GM12878 (cell line): ENCODE measurements around the gene IL31. TPM values are rescaled to one million over a fixed set of nuclear protein-coding genes. Genes with fewer than 3 reads are reported as not detected.

Source experiments
- ATAC-seq: fragments of 200-7000 bp; cut with Tn5 transposase; 3 replicates; pipeline ENCODE4 v1.9.1; 2020; ENCODE audit warnings: mild to moderate bottlenecking, moderate library complexity
- BruUV-seq: library from RNA; stranded (reverse); fragments of 400-500 nt; replicated peaks from 2 replicates; lab custom pipeline; 2021; lab: Mats Ljungman, UMichigan
- CTCF ChIA-PET: fragments of 300-600 bp; sonication (Branson Sonifier 250); formaldehyde crosslinking; extraction: SDS; loops from one replicate; lab custom pipeline; 2021; ENCODE audit warnings: inconsistent platforms; lab: Yijun Ruan, JAX
- POLR2A ChIA-PET: fragments of 350-600 bp; formaldehyde crosslinking; extraction: SDS; loops from one replicate; lab custom pipeline; 2021; ENCODE audit warnings: inconsistent platforms; lab: Charles Lee
- RAD21 ChIA-PET: fragments of 300-600 bp; sonication (Branson Sonifier 250); formaldehyde crosslinking; loops from one replicate; lab custom pipeline; 2023; ENCODE audit warnings: antibody characterized with exemption; ENCODE audit not compliant: unreplicated experiment; lab: Charles Lee
- SMC1A ChIA-PET: fragments of 300-600 bp; sonication (Branson Sonifier 250); formaldehyde crosslinking; loops from one replicate; lab custom pipeline; 2023; ENCODE audit not compliant: unreplicated experiment, uncharacterized antibody; lab: Charles Lee
- DNase-seq: peaks from one replicate; pipeline ENCODE4 v3.0.0-alpha.2; 2011; ENCODE audit warnings: low read depth, low spot score
- FAIRE-seq: peaks from 3 replicates; lab custom pipeline; 2011; peaks lifted over from hg19 to GRCh38; lab: Jason Lieb, UNC
- H2AFZ ChIP-seq: 2 replicates; pipeline ENCODE4 v1.6.0; 2011; ENCODE audit warnings: low read depth, low read length, control low read depth; ENCODE audit not compliant: control insufficient read depth
- H3K27ac ChIP-seq: 2 replicates; pipeline ENCODE4 v1.5.1; 2011; ENCODE audit warnings: control low read depth; ENCODE audit not compliant: control insufficient read depth, insufficient read depth
- H3K27me3 ChIP-seq, 2 experiments: replicated peaks in 1 of 2; 2 replicates each; pipeline versions ENCODE4 v1.6.0 to v1.6.1; 2011; ENCODE audit warnings: low read length in 1 of 2; ENCODE audit not compliant: control insufficient read depth in 2 of 2, insufficient read depth in 2 of 2
- H3K36me3 ChIP-seq, 2 experiments: 2 replicates each; pipeline ENCODE4 v1.5.1; 2011; ENCODE audit warnings: low read length in 1 of 2; ENCODE audit not compliant: control insufficient read depth in 2 of 2, insufficient read depth in 2 of 2
- H3K4me1 ChIP-seq: 2 replicates; pipeline ENCODE4 v1.6.1; 2011; ENCODE audit warnings: mild to moderate bottlenecking, low read length, moderate library complexity, mixed read lengths; ENCODE audit not compliant: control insufficient read depth, insufficient read depth
- H3K4me2 ChIP-seq: 2 replicates; pipeline ENCODE4 v1.6.0; 2011; ENCODE audit warnings: control low read depth; ENCODE audit not compliant: control insufficient read depth, insufficient read depth
- H3K4me3 ChIP-seq: fragments of 200-600 bp; sonication (generic); 2 replicates; pipeline ENCODE4 v1.5.1; 2016
- H3K79me2 ChIP-seq: 2 replicates; pipeline ENCODE4 v1.6.0; 2011; ENCODE audit warnings: low read length; ENCODE audit not compliant: control insufficient read depth, insufficient read depth
- H3K9ac ChIP-seq: 2 replicates; pipeline ENCODE4 v1.8.0; 2011; ENCODE audit warnings: low read length, control low read depth, mixed read lengths; ENCODE audit not compliant: control insufficient read depth, insufficient read depth
- H3K9me3 ChIP-seq: replicated peaks from 3 replicates; pipeline ENCODE4 v1.5.1; 2011; ENCODE audit warnings: mild to moderate bottlenecking, low read length; ENCODE audit not compliant: control insufficient read depth, insufficient read depth
- H4K20me1 ChIP-seq: 2 replicates; pipeline ENCODE4 v1.6.0; 2011; ENCODE audit not compliant: control insufficient read depth, insufficient read depth
- HDAC2 ChIP-seq: fragments of 200-600 bp; sonication (generic); IDR thresholded peaks from 2 replicates; pipeline ENCODE4 v1.6.1; 2017
- IKZF1 ChIP-seq: fragments of 450-650 bp; conservative IDR thresholded peaks from 2 replicates; pipeline ENCODE4 v1.6.1; 2017; ENCODE audit warnings: antibody characterized with exemption, mild to moderate bottlenecking
- SMAD5 ChIP-seq: IDR thresholded peaks from 2 replicates; pipeline ENCODE4 v1.6.1; 2016; ENCODE audit warnings: antibody characterized with exemption, low read depth
- SUZ12 ChIP-seq: fragments of 200-600 bp; sonication (generic); IDR thresholded peaks from one replicate; pipeline ENCODE4 v1.6.1; 2018; ENCODE audit warnings: antibody characterized with exemption, mild to moderate bottlenecking; ENCODE audit not compliant: unreplicated experiment
- WGBS: methylation state at CpG from one replicate; pipeline ENCODE4 v1.1.6; 2016; ENCODE audit warnings: low lambda C conversion rate; ENCODE audit not compliant: insufficient replicate concordance, insufficient coverage; ENCODE audit errors: missing lambda C conversion rate; 5-methylcytosine and 5-hydroxymethylcytosine counted together
- in situ Hi-C: fragments of 300-500 bp; cut with MboI; formaldehyde crosslinking; loops from 9 replicates; pipeline ENCODE4 v1.14.3; 2018; ENCODE audit warnings: mixed read lengths
- intact Hi-C: fragments of 100-400 bp; cut with micrococcal nuclease; formaldehyde crosslinking; loops from one replicate; pipeline ENCODE4 v1.14.2; 2022; ENCODE audit not compliant: unreplicated experiment
- polyA plus RNA-seq, 11 experiments: library from polyadenylated mRNA; depleted of rRNA in 4 of 11; unstranded in 6 of 11; stranded (reverse) in 5 of 11; fragments of >200 nt; fragmentation: Nextera tagmentation in 4 of 11; fragmentation: Illumina TruSeq in 1 of 11; extraction: Ambion mirVana in 4 of 11; extraction: Trizol in 1 of 11; gene quantifications; 1 replicate in 1 of 11; 2 replicates in 10 of 11; pipeline versions ENCODE4 v1.2.1 to v1.2.3, GENCODE V29; 2011 to 2016; ENCODE audit warnings: inconsistent platforms in 2 of 11, missing spikeins in 2 of 11, low read depth in 1 of 11
- total RNA-seq, 4 experiments: library from RNA; depleted of rRNA in 3 of 4; stranded (reverse); fragments of >200 nt in 3 of 4; fragmentation: Illumina TruSeq in 1 of 4; extraction: Trizol in 1 of 4; gene quantifications; 2 replicates each; pipeline versions ENCODE4 v1.2.1 to v1.2.3, GENCODE V29; 2013 to 2021
- TF ChIP-seq, protein P1 (sequence below): fragments of 450-650 bp; IDR thresholded peaks from 2 replicates; pipeline ENCODE4 v1.6.1; 2017; ENCODE audit warnings: mild to moderate bottlenecking, low read depth, inconsistent platforms; ENCODE audit not compliant: poor library complexity, severe bottlenecking
- TF ChIP-seq, protein P2 (sequence below), 3 experiments: IDR thresholded peaks in 2 of 3; conservative IDR thresholded peaks in 1 of 3; 2 replicates each; pipeline ENCODE4 v1.5.1; 2011; ENCODE audit warnings: low read depth in 3 of 3, low read length in 3 of 3, mild to moderate bottlenecking in 3 of 3, control low read depth in 2 of 3, moderate library complexity in 2 of 3, inconsistent platforms in 1 of 3, mixed read lengths in 1 of 3; ENCODE audit not compliant: control insufficient read depth in 2 of 3, insufficient read depth in 1 of 3; ENCODE audit errors: extremely low read depth in 1 of 3
- TF ChIP-seq, protein P3 (sequence below): IDR thresholded peaks from 2 replicates; pipeline ENCODE4 v1.6.1; 2011; ENCODE audit warnings: borderline replicate concordance, low read depth, mild to moderate bottlenecking, moderate library complexity, mixed read lengths, low read length; ENCODE audit not compliant: insufficient read depth; ENCODE audit errors: extremely low read length

IL31 gene
- total and polyA plus RNA-seq, 10 of the 15 experiments (the other 5 are each of a cell fraction or from before 2014, with no cell fraction given), result not detected

- Histone ChIP-seq H3K4me2 (no peak overlapping the region), H3K36me3 (no peaks in the 10 kb centered on the region), H3K27me3 (no peaks in the 10 kb centered on the region; a peak in 1 of 4 replicates), H4K20me1 (no peaks in the 10 kb centered on the region), H2AFZ (no peak overlapping the region), H3K4me1 (no peaks in the 10 kb centered on the region), H3K9me3 (peaks cover under 1% of the 10 kb centered on the region; the same call in 1 of the 3 replicates), H3K4me3 (no peak overlapping the region), H3K27ac (no peak overlapping the region), H3K79me2 (no peaks in the 10 kb centered on the region), H3K9ac (no peak overlapping the region)
- CTCF ChIA-PET, result interaction anchor here (0.6 to 4.1 kb wide), 10 partner anchors 8 to 271 kb away, joined by 3 to 29 read pairs (median 3); partner anchors contain the start of gene CFAP251
- in situ Hi-C loops, result loop anchor here (5.0 kb wide), 1 partner anchor 133 kb away; no protein-coding TSS in a partner anchor
- ATAC-seq (no peak), DNase-seq (no peak), FAIRE-seq (no peak)
- SMC1A ChIA-PET, result interaction anchor here (1.3 to 1.7 kb wide), 2 partner anchors 23 to 59 kb away, joined by 5 to 6 read pairs; no protein-coding TSS in a partner anchor
- intact Hi-C loops, result no loop called here
- WGBS, result 49% methylated on average over 34 of the region's 34 CpGs
- BruUV-seq, result no TSS peak
- TF ChIP-seq SUZ12, result no peak
- RAD21 ChIA-PET, result interaction anchor here (0.7 to 0.9 kb wide), 2 partner anchors 14 to 57 kb away, joined by 3 read pairs; partner anchors contain the start of gene B3GNT4
- POLR2A ChIA-PET, result no interaction called here
Measured at GRCh38 chr12:122189626-122190475, 15.8 kb upstream of the IL31 start.

- ChIA-PET CTCF (interaction anchor here (0.6 to 1.2 kb wide), 3 partner anchors 133 to 468 kb away, joined by 3 read pairs; no protein-coding TSS in a partner anchor), POLR2A (no interaction called here), RAD21 (no interaction called here), SMC1A (no interaction called here)
- FAIRE-seq (no peak), ATAC-seq (no peak), DNase-seq (no peak)
- H4K20me1 ChIP-seq, result no peaks in the 10 kb centered on the region
- no peak overlapping the region for H2AFZ ChIP-seq
- H3K36me3 ChIP-seq, result no peaks in the 10 kb centered on the region
- intact Hi-C loops (no loop called here), in situ Hi-C loops (no loop called here)
- H3K4me1 ChIP-seq, result peaks cover 7% of the 10 kb centered on the region
- no peaks in the 10 kb centered on the region for H3K79me2 ChIP-seq
- WGBS, result 79% methylated on average over 12 of the region's 12 CpGs
- H3K4me2 ChIP-seq, result no peak overlapping the region
- H3K4me3 ChIP-seq, result no peak overlapping the region
- H3K27ac ChIP-seq, result no peak overlapping the region
- no peaks in the 10 kb centered on the region for H3K9me3 ChIP-seq
- H3K27me3 ChIP-seq, result no peaks in the 10 kb centered on the region; a peak in 2 of 4 replicates
- no TSS peak for BruUV-seq
- H3K9ac ChIP-seq, result no peak overlapping the region
- TF ChIP-seq, protein P1, sequence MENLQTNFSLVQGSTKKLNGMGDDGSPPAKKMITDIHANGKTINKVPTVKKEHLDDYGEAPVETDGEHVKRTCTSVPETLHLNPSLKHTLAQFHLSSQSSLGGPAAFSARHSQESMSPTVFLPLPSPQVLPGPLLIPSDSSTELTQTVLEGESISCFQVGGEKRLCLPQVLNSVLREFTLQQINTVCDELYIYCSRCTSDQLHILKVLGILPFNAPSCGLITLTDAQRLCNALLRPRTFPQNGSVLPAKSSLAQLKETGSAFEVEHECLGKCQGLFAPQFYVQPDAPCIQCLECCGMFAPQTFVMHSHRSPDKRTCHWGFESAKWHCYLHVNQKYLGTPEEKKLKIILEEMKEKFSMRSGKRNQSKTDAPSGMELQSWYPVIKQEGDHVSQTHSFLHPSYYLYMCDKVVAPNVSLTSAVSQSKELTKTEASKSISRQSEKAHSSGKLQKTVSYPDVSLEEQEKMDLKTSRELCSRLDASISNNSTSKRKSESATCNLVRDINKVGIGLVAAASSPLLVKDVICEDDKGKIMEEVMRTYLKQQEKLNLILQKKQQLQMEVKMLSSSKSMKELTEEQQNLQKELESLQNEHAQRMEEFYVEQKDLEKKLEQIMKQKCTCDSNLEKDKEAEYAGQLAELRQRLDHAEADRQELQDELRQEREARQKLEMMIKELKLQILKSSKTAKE, result no peak
- TF ChIP-seq, protein P2, sequence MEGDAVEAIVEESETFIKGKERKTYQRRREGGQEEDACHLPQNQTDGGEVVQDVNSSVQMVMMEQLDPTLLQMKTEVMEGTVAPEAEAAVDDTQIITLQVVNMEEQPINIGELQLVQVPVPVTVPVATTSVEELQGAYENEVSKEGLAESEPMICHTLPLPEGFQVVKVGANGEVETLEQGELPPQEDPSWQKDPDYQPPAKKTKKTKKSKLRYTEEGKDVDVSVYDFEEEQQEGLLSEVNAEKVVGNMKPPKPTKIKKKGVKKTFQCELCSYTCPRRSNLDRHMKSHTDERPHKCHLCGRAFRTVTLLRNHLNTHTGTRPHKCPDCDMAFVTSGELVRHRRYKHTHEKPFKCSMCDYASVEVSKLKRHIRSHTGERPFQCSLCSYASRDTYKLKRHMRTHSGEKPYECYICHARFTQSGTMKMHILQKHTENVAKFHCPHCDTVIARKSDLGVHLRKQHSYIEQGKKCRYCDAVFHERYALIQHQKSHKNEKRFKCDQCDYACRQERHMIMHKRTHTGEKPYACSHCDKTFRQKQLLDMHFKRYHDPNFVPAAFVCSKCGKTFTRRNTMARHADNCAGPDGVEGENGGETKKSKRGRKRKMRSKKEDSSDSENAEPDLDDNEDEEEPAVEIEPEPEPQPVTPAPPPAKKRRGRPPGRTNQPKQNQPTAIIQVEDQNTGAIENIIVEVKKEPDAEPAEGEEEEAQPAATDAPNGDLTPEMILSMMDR (IDR thresholded peaks at IDR 0.05 in 2 of 3, conservative IDR thresholded peaks at IDR 0.05 in 1 of 3; ENCODE audit: control insufficient read depth in 2 of 3, extremely low read depth in 1 of 3, insufficient read depth in 1 of 3, low read depth in 3 of 3, low read length in 3 of 3), result no peak
- TF ChIP-seq HDAC2 (no peak), SMAD5 (no peak), IKZF1 (no peak)
- TF ChIP-seq, protein P3, sequence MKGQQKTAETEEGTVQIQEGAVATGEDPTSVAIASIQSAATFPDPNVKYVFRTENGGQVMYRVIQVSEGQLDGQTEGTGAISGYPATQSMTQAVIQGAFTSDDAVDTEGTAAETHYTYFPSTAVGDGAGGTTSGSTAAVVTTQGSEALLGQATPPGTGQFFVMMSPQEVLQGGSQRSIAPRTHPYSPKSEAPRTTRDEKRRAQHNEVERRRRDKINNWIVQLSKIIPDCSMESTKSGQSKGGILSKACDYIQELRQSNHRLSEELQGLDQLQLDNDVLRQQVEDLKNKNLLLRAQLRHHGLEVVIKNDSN, result no peak
Measured at GRCh38 chr12:122187466-122187865, 13.4 kb upstream of the IL31 start.
